Upper lobe of left lung (tissue), 4 donors: Measurements from ENCODE around the gene SLC9A5.

Source experiments
- CTCF ChIP-seq, 6 experiments: fragments of 450-650 bp in 4 of 6; fragments of 200-600 bp in 2 of 6; sonication (generic) in 2 of 6; IDR thresholded peaks; one replicate each; pipeline ENCODE4 v1.5.1; 2016 to 2019; ENCODE audit warnings: antibody characterized with exemption in 6 of 6
- EP300 ChIP-seq, 4 donors: sonication (generic); formaldehyde crosslinking; IDR thresholded peaks; one replicate each; pipeline ENCODE4 v1.5.1; 2017; ENCODE audit warnings: antibody characterized with exemption in 4 of 4, control low read depth in 2 of 4
- POLR2A ChIP-seq, 4 donors: fragments of 450-650 bp; IDR thresholded peaks; one replicate each; pipeline ENCODE4 v1.5.1; 2016 to 2017; ENCODE audit warnings: antibody characterized with exemption in 4 of 4, mild to moderate bottlenecking in 2 of 4
- POLR2AphosphoS5 ChIP-seq, 2 donors: sonication (generic); formaldehyde crosslinking; IDR thresholded peaks; one replicate each; pipeline ENCODE4 v1.5.1; 2017; ENCODE audit warnings: antibody characterized with exemption in 2 of 2

DNA sequence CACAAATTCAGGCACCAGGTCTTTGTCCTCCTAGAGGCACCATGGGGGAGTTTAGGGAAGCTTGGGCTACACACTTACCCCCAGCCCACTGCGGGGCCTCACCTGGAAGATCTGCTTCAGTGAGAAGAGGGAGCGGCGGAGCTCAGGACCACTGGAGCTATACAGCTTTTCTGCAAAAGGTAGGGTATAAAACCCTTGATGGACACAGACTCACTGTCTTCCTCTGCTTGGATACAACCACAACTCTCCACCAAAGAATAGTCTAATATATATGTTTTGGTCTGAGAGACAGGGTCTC is 10.6 kb upstream of the SLC9A5 start:
- TF ChIP-seq CTCF (IDR thresholded peaks at IDR 0.05) (no peak), POLR2AphosphoS5 (IDR thresholded peaks at IDR 0.05) (no peak), POLR2A (IDR thresholded peaks at IDR 0.05) (no peak), EP300 (IDR thresholded peaks at IDR 0.05) (no peak)
